Calu3 (cell line): ENCODE data around the gene CHN2. TPM values are rescaled to one million over a fixed set of nuclear protein-coding genes. Genes with fewer than 3 reads are reported as not detected.

Experiments used
- BruUV-seq: library from RNA; stranded (reverse); fragments of 400-500 nt; replicated peaks from 2 replicates; lab custom pipeline; 2021; lab: Mats Ljungman, UMichigan
- CTCF ChIA-PET: fragments of 300-600 bp; sonication (Branson Sonifier 250); formaldehyde crosslinking; loops from one replicate; lab custom pipeline; 2022; ENCODE audit warnings: antibody characterized with exemption; lab: Charles Lee
- DNase-seq: peaks from one replicate; pipeline ENCODE4 v3.0.0; 2022
- H3K27ac Mint-ChIP-seq: one replicate; pipeline ENCODE4 v1.8.0; 2022; ENCODE audit warnings: mixed read lengths; ENCODE audit not compliant: unreplicated experiment
- H3K27me3 Mint-ChIP-seq: one replicate; pipeline ENCODE4 v1.8.0; 2022; ENCODE audit warnings: mixed read lengths; ENCODE audit not compliant: unreplicated experiment
- H3K36me3 Mint-ChIP-seq: one replicate; pipeline ENCODE4 v1.8.0; 2022; ENCODE audit warnings: mild to moderate bottlenecking, moderate library complexity, mixed read lengths; ENCODE audit not compliant: insufficient read depth, unreplicated experiment
- H3K4me1 Mint-ChIP-seq: one replicate; pipeline ENCODE4 v1.8.0; 2022; ENCODE audit warnings: mild to moderate bottlenecking, low read depth, mixed read lengths; ENCODE audit not compliant: unreplicated experiment
- H3K4me3 Mint-ChIP-seq: one replicate; pipeline ENCODE4 v1.8.0; 2022; ENCODE audit warnings: mild to moderate bottlenecking, low read depth, moderate library complexity, mixed read lengths; ENCODE audit not compliant: unreplicated experiment
- H3K9me3 Mint-ChIP-seq: one replicate; pipeline ENCODE4 v1.8.0; 2022; ENCODE audit warnings: low read depth, mixed read lengths; ENCODE audit not compliant: unreplicated experiment
- CTCF ChIP-seq: fragments of 200-600 bp; IDR thresholded peaks from one replicate; pipeline ENCODE4 v1.8.0; 2022; ENCODE audit warnings: antibody characterized with exemption; ENCODE audit not compliant: unreplicated experiment
- intact Hi-C: fragments of 100-400 bp; cut with micrococcal nuclease; formaldehyde crosslinking; loops from one replicate; pipeline ENCODE4 v1.10.0; 2022; ENCODE audit not compliant: unreplicated experiment
- total RNA-seq: library from RNA; stranded (reverse); gene quantifications from 2 replicates; pipeline ENCODE4 v1.2.3, GENCODE V29; 2022

CHN2 gene
- total RNA-seq, 1 experiment from 2014 or later: 12.4 TPM

DNA sequence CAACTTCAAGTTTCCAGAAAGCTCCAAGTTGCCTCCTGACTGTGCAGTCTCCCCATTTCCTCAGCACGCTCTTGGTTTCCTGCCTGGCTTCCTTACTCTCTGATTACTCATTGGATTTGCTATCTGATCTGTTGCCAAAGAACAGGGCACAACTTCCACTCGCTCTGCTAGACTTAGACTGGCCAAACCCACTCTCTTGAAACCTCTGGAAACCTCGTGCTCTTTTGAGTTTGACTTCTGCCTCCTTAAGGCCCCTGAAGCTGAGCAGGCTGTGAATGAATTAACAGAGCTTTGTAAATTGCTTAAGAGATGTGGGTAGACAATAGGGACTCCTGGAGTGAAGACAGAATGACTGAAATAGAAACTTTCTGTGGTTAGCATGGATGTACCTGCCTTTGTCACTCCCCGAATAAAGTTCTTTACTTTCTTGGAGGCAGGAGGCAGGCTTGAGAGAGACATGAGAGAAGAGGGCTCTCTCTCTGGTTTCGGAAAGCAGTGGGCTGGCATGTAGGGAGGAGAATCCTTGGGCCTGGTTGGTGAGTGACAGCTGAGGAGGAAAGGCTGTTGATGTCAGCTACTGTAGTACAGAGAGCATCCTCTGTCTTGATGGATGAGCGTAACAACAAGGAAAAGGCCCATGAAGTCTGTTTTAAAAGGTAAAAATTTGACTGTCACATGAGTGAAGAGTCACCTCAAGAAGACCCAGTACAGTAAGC is 70.8 kb downstream of the CHN2 start:
- no peaks in the 10 kb centered on the region for H3K27me3 Mint-ChIP-seq
- no peak for DNase-seq
- no peak overlapping the region for H3K27ac Mint-ChIP-seq
- no peaks in the 10 kb centered on the region for H3K36me3 Mint-ChIP-seq
- intact Hi-C loops: no loop called here
- H3K4me3 Mint-ChIP-seq: no peak overlapping the region
- no peak for TF ChIP-seq CTCF
- H3K4me1 Mint-ChIP-seq: peaks cover 33% of the 10 kb centered on the region
- H3K9me3 Mint-ChIP-seq: no peaks in the 10 kb centered on the region
- no TSS peak for BruUV-seq
- CTCF ChIA-PET: no interaction called here

- no peak overlapping the region for H3K4me3 Mint-ChIP-seq
- H3K4me1 Mint-ChIP-seq: peaks cover 52% of the 10 kb centered on the region
- BruUV-seq: no TSS peak
- no peaks in the 10 kb centered on the region for H3K9me3 Mint-ChIP-seq
- no peaks in the 10 kb centered on the region for H3K27me3 Mint-ChIP-seq
- intact Hi-C loops: no loop called here
- no peak overlapping the region for H3K27ac Mint-ChIP-seq
- no peak for DNase-seq
- TF ChIP-seq CTCF: no peak
- H3K36me3 Mint-ChIP-seq: no peaks in the 10 kb centered on the region
- CTCF ChIA-PET: interaction anchor here (1.0 to 1.1 kb wide), 2 partner anchors 12 to 14 kb away, joined by 3 read pairs; no protein-coding TSS in a partner anchor
Measured at GRCh38 chr7:29269935-29270334, 75.4 kb downstream of the CHN2 start.

DNA sequence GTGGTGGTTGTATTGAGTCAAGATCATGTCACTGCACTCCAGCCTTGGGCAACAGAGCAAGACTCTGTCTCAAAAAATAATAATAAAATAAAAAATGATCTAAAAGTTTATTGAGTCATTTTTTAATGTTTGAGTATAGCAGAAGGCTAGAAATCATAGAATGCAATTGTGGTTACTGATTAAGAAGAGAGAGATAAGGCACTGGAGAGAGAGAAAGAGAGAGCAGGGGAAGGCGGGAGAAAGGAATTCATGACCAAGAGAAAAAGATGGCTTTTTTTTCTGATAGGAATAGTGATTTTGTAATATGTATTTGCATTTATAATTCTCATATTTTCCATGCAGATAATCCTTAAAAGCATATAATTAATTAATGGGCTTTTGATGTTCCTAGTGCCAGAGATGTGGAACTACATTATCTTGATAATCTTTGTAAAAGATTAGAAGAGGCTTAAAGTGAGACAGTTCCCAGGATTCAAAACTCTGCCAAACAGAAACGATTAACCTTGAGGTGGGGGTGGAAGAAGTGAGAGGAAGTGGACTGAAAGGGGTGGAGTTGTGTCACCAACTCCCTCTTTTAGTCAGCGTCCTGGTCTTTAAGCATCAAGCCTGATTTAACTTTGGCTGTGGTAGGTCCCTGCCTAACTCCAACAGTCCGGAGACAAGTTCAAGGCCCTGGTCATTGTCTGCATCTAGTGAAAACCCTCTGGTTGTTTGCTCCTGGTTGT is 76.2 kb downstream of the CHN2 start:
- H3K4me1 Mint-ChIP-seq: peaks cover 50% of the 10 kb centered on the region
- no peaks in the 10 kb centered on the region for H3K27me3 Mint-ChIP-seq
- H3K4me3 Mint-ChIP-seq: peak overlapping the region; percentile 24
- DNase-seq: peak; percentile 35
- no TSS peak for BruUV-seq
- CTCF ChIA-PET: interaction anchor here (1.0 to 1.1 kb wide), 2 partner anchors 12 to 15 kb away, joined by 3 read pairs; no protein-coding TSS in a partner anchor
- H3K36me3 Mint-ChIP-seq: no peaks in the 10 kb centered on the region
- intact Hi-C loops: no loop called here
- TF ChIP-seq CTCF: no peak
- peak overlapping the region; percentile 3 for H3K27ac Mint-ChIP-seq
- no peaks in the 10 kb centered on the region for H3K9me3 Mint-ChIP-seq

GRCh38 chr7:29271319-29271658 is 76.7 kb downstream of the CHN2 start:
- CTCF ChIA-PET: no interaction called here
- no peaks in the 10 kb centered on the region for H3K27me3 Mint-ChIP-seq
- DNase-seq: no peak
- peak overlapping the region; percentile 3 for H3K27ac Mint-ChIP-seq
- H3K9me3 Mint-ChIP-seq: no peaks in the 10 kb centered on the region
- TF ChIP-seq CTCF: no peak
- no peaks in the 10 kb centered on the region for H3K36me3 Mint-ChIP-seq
- BruUV-seq: no TSS peak
- intact Hi-C loops: no loop called here
- H3K4me3 Mint-ChIP-seq: peak overlapping the region; percentile 24
- peaks cover 55% of the 10 kb centered on the region for H3K4me1 Mint-ChIP-seq
